ENCODE results near the gene NOG. TPM values are rescaled to one million over a fixed set of nuclear protein-coding genes. Genes with fewer than 3 reads are reported as not detected.

Gene NOG
- total and polyA plus RNA-seq, 4 donors = 0.56 to 2.7 (median 1.5) TPM

- DNase-seq = peak; percentile 80 to 87 (median 82)
- H3K27me3 ChIP-seq (ENCODE audit: control insufficient read depth in 3 of 3, insufficient read depth in 3 of 3, low read length in 2 of 3) = peaks cover 0 to 33% (median 20%) of the 10 kb centered on the region in 3 donors
- TF ChIP-seq CTCF (IDR thresholded peaks at IDR 0.05; ENCODE audit: control extremely low read depth, extremely low read depth) = no peak
- no peak overlapping the region for H3K4me3 ChIP-seq
- H3K9me3 ChIP-seq (ENCODE audit: control insufficient read depth in 4 of 4, insufficient read depth in 3 of 4, low read length in 3 of 4) = peaks cover 0 to 2% (median 0%) of the 10 kb centered on the region in 4 donors
- H3K9ac ChIP-seq (ENCODE audit: insufficient read depth in 1 of 2, low read length in 2 of 2) = peak overlapping the region in 1 of 2 donors; percentile 53
- 2% methylated on average over 31 to 41 of the region's 41 CpGs for WGBS, 2 donors
- no peak overlapping the region for H3K27ac ChIP-seq (ENCODE audit: low read depth in 1 of 2, low read length in 1 of 2)
- H3K36me3 ChIP-seq (ENCODE audit: control insufficient read depth in 4 of 4, insufficient read depth in 4 of 4, low read length in 4 of 4) = no peaks in the 10 kb centered on the region
- ATAC-seq (ENCODE audit: insufficient read depth, low FRiP score) = no peak
- peaks cover 4 to 27% (median 11%) of the 10 kb centered on the region in 5 donors for H3K4me1 ChIP-seq (ENCODE audit: control insufficient read depth in 5 of 5, insufficient read depth in 5 of 5, low read length in 5 of 5)
Observed at GRCh38 chr17:56597495-56597990, 4.0 kb downstream of the NOG start.

GRCh38 chr17:56598466-56598865 is 5.0 kb downstream of the NOG start:
- WGBS, 2 donors = 71 to 89% methylated on average over 5 of the region's 5 CpGs

GRCh38 chr17:56599088-56599487 is 5.6 kb downstream of the NOG start:
- peaks cover 4 to 22% (median 10%) of the 10 kb centered on the region in 5 donors for H3K4me1 ChIP-seq (ENCODE audit: control insufficient read depth in 5 of 5, insufficient read depth in 5 of 5, low read length in 5 of 5)
- DNase-seq (no peak), ATAC-seq (ENCODE audit: insufficient read depth, low FRiP score) (no peak)
- no peaks in the 10 kb centered on the region for H3K36me3 ChIP-seq (ENCODE audit: control insufficient read depth in 4 of 4, insufficient read depth in 4 of 4, low read length in 4 of 4)
- H3K27ac ChIP-seq (ENCODE audit: low read depth in 1 of 2, low read length in 1 of 2) = no peak overlapping the region
- no peak overlapping the region for H3K4me3 ChIP-seq
- 70 to 76% methylated on average over 4 of the region's 4 CpGs for WGBS, 2 donors
- peaks cover 0 to 33% (median 20%) of the 10 kb centered on the region in 3 donors for H3K27me3 ChIP-seq (ENCODE audit: control insufficient read depth in 3 of 3, insufficient read depth in 3 of 3, low read length in 2 of 3)
- H3K9ac ChIP-seq (ENCODE audit: insufficient read depth in 1 of 2, low read length in 2 of 2) = no peak overlapping the region
- H3K9me3 ChIP-seq (ENCODE audit: control insufficient read depth in 4 of 4, insufficient read depth in 3 of 4, low read length in 3 of 4) = peaks cover 0 to 2% (median 0%) of the 10 kb centered on the region in 4 donors
- no peak for TF ChIP-seq CTCF (IDR thresholded peaks at IDR 0.05; ENCODE audit: control extremely low read depth, extremely low read depth)

More at GRCh38 chr17:56598466-56598865, 5.0 kb downstream of the NOG start:
- Histone ChIP-seq H3K36me3 (ENCODE audit: control insufficient read depth in 4 of 4, insufficient read depth in 4 of 4, low read length in 4 of 4) (no peaks in the 10 kb centered on the region), H3K9ac (ENCODE audit: insufficient read depth in 1 of 2, low read length in 2 of 2) (no peak overlapping the region), H3K27ac (ENCODE audit: low read depth in 1 of 2, low read length in 1 of 2) (no peak overlapping the region), H3K4me1 (ENCODE audit: control insufficient read depth in 5 of 5, insufficient read depth in 5 of 5, low read length in 5 of 5) (peaks cover 4 to 23% (median 11%) of the 10 kb centered on the region in 5 donors), H3K27me3 (ENCODE audit: control insufficient read depth in 3 of 3, insufficient read depth in 3 of 3, low read length in 2 of 3) (peaks cover 0 to 33% (median 20%) of the 10 kb centered on the region in 3 donors), H3K4me3 (no peak overlapping the region), H3K9me3 (ENCODE audit: control insufficient read depth in 4 of 4, insufficient read depth in 3 of 4, low read length in 3 of 4) (peaks cover 0 to 2% (median 0%) of the 10 kb centered on the region in 4 donors)
- no peak for ATAC-seq (ENCODE audit: insufficient read depth, low FRiP score)
- DNase-seq = no peak
- TF ChIP-seq CTCF (IDR thresholded peaks at IDR 0.05; ENCODE audit: control extremely low read depth, extremely low read depth) = no peak

Measured in lung (tissue), 12 donors.